IPS-NIHi11 (cell line): ENCODE results near the gene CTXN2.
A peak's percentile ranks its signal among the peaks of the same experiment; 100 is the strongest.

Experiments
- DNase-seq: peaks from one replicate; pipeline ENCODE4 v3.0.0; 2012; ENCODE audit warnings: mixed read lengths, low spot score

The CTXN2 gene

DNA sequence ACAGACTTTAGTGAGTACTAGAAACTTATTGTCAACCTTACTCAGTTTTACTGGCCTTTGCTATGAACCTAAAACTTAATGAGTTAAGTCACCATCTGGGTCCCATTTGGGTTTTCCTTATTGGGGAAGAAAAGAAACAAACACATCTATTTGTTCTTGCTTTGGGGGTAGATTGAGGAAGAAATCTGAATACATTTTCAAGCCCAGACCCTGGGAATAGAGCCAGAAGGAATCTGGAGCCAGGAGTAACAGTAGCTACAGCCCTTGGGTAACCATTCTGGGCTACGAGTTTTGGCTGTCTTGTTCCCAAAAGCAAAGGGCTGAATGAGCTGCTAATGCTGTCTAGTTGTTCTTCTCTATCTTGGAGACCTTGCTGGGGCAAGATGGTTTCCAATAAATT, 31.2 kb downstream of the CTXN2 start:
- DNase-seq, result no peak

DNA sequence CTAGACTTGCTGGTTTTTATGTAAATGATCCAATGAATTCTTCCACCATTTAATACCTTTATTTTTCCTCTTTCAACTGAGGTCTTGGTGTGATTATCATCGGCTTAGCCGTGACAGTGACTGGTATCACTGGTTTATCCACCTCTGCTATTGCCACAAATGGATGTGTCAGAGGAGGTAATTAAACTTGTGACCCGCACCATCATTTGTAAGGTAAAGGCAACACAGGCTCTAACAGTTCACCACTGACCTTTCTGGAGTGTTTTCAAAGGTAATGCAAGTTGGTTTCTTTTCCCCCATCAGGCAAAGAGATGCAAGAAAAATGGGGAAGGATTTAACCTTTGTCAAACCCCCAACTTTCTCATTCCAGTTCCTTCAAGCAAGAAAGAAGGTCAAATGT, 34.3 kb downstream of the CTXN2 start:
- DNase-seq, result no peak

DNA sequence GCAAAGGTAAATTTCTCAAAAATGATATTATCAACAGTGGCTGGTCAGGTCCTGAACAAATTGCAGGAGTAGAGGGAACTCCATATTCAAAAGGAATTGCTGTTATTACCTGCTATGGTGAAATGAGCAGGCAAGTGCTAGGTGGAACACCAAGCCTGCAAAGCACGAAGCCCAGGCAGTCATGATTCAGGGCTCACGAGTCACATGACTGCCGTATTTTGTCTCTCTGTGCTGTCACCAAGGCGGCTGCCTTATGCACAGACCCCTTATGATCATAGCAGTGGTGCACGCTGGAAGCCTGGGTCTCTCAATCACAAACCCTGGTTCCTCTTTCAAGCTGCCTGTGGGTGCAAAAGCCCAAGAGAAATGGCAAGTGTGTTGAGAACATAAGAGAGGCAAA, 39.0 kb downstream of the CTXN2 start:
- no peak for DNase-seq

DNA sequence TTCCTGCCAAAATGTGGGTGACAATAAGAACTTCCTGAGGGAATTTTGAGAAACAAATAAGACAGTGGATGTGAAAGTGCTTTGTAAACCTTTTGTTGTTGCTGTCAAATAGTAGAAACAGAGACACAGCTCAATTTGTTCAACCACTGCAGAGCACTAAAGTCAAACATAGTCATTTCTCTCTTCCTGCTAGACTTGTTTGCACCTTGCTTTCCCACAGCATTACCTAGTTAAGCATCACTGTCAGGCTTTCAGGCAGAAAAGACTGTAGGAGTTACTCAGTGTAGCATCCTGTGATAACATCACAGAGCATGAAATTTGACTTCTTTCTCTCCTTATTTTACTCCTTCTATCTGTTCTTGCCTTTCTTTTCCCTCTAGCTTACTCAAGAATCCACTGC, 41.8 kb downstream of the CTXN2 start:
- DNase-seq, result no peak

DNA sequence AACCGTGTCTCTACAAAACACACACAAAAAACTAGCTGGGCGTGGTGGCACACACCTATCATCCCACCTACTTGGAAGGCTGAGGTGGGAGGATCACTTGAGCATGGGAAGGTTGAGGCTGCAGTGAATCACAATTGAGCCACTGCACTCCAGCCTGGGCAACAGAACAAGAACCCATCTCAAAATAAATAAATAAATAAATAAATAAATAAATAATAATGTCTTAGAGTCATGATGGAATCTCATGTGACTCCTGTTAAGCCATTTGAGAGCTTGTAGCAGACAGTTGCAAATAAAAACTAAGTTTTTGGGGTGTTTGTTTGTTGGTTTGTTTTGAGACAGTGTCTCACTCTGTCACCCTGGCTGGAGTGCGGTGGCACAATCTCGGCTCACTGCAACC, 47.9 kb downstream of the CTXN2 start:
- DNase-seq, result no peak

DNA sequence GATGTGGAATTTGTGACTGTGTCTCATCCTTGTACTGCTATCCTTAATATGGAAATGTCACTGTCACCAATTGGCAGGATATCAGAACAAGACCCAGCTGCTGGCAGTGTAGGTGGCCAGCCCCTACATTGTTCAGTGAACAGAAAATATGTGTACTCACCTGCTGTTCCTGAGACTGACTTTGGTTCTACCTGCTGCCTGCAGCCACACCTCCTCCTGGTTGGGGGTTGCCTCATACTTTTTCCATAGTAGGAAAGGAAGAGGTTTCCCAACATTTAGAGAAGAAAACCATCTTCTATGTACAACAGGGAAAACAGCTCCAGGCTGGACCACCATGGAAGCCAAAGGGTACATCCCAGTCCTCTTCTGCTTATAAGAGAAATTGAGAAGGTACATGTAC, 50.5 kb downstream of the CTXN2 start:
- no peak for DNase-seq

DNA sequence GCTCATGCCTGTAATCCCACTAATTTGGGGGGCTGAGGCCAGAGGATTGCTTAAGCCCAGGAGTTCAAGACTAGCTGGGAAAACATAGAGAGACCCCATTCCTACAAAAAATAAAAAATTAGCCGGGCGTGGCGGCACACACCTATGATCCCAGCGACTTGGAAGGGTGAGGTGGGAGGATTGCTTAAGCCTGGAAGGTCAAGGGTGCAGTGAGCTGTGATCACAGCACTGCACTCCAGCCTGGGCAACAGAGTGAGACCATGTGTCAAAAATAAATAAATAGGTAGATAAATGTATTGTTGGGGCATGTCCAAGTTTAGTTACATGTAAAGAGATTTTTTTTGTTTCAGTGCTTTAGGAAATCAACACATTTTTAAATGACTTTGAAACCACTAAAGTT, 51.1 kb downstream of the CTXN2 start:
- no peak for DNase-seq

DNA sequence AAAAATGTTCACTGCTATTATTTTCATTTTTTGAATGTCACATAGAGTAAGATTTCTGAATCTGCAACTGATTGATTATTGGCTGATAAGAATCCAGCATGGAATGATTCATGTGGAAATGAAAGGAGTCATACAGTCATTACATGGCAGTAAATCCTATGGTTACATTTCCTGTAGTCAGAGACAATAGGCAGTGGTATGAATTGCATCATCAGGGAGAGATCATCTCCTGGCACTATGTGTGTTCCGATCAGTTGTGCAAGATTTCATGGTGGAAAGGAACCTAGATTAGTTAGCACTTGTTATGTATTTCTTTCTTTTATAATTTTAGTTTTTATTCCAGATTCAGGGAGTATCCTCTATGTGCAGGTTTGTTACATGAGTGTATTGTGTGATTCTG, 53.5 kb downstream of the CTXN2 start:
- no peak for DNase-seq

DNA sequence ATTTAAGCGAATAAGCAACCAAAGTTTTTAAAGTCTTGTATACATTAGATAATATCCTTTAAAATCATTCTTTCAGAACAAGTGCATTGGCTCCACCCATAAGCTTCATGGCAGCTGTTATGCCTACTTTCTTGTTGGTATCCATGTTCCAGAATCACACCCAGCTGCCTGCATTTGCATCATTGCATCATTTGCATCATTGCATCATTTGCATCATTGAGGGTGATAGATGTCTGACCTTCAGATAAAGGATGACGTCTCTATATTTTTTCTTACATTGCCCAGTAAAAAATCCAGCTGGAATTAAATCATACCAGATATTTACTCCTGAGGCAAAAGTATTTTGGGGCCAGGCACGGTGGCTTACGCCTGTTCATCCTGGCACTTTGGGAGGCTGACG, 56.9 kb downstream of the CTXN2 start:
- DNase-seq, result no peak

DNA sequence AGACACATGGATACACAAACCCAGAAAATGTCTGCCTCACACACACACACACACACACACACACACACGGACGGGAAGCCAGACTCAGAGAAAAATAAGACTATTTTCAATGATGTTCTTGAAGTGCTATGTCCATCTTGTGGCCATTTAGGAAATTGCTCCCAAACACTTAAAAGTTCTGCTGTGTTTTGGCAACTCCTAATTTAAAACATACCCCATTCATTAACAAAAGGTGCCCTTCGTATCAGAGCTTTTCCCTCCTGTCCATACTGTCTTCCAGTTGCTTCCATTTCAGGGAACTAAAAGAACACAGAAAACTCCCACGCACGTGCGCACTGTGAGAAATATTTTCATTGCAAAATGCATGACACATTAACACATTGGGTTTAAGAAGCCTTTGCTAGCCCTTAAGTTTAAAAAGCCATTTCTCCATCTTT, 59.2 kb downstream of the CTXN2 start:
- peak; percentile 55 for DNase-seq

DNA sequence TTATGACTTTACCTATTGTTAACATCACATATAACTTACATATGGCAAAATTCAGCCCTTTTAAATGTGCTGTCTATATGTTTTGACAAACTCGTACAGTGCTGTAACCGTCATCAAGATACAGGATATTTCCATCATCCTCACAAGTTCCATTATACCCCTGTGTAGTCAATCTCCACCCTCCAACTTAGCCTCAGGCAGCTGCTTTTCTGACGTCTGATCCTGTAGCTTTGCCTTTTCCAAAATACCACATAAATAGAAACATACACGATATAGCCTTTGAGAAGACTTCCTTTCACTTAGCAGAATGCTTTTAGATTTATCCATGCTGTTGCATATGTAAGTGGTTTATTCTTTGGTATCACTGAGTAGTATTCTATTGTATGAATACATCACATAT, 61.7 kb downstream of the CTXN2 start:
- DNase-seq, result no peak
